Dedifferentiated amniotic fluid mesenchymal stem cell (primary cell): ENCODE measurements around the gene CFAP54.
A peak's percentile ranks its signal among the peaks of the same experiment; 100 is the strongest.
"Not testable (repeated sequence)": the region's sequence is repeated elsewhere in the genome, so short reads cannot be mapped to it uniquely, and the experiment has no call there.

Experiments
- DNase-seq: peaks from one replicate; pipeline ENCODE4 v3.0.0-alpha.2; 2016; ENCODE audit errors: extremely low spot score

Gene CFAP54

DNA sequence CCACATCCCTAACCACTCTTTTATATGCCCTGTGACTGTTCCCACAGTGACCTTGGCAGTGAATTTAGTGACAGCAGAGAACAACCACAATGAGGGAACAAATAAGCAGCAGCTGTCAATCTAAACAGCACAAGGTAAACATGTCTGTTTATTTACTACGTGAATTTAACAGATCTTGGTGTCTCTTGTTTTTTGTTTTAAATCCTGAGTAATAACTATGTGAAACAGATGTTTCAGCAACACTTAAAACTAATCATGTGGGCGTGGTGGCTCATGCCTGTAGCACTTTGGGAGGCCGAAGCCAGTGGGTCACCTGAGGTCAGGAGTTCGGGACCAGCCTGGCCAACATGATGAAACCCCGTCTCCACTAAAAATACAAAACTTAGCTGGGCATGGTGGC lies 17.0 kb upstream of the CFAP54 start:
- DNase-seq: no peak

DNA sequence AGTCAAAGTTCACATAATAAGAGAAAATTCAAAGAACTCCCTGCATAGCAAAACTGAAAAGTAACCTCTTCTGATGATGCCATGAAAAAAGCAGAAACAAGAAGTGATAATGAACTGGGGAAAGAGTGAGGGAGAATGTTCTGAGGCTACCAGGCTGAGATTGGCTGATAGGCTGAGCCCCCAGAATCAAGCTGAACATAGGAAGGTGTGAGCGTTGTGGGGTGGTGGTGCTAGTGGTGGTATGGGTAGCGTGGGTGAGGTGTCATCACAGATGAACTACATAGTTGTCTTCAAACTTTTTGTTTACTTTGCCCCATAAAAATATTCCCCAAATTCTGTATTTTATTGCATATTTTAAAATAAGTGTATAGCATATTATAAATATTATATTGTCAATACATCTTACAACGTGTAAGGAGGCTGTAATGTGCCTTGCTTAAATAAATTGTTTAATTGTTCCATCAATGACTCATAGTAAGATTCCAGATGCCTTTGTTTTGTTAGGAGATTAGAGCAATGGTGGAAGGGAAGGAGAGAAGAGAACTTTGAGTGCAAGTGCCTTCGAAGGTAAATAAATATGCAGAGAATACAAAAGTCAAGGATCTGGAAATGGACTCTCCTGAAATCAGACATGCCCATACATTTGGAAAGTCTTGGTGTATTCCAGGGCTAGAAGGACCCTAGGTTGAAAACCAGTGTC lies 15.8 kb upstream of the CFAP54 start:
- DNase-seq: no peak

DNA sequence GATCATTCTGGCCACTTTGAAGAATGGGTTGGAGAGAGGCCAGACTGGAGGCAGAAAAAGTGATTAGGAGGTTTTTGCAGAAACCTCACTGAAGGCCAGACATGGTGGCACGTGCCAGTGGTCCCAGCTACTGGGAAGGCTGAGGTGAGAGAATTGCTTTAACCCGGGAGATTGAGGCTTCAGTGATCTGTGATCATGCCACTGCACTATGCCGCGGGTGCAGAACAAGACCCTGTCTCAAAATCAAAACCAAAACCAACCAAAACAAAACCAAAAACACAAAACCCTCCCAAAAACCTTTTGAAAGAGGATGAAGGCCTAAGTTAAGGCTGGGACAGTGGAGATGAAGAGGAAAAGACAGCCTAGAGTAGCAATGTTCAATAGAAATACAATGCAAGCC lies 15.2 kb upstream of the CFAP54 start:
- DNase-seq: no peak

DNA sequence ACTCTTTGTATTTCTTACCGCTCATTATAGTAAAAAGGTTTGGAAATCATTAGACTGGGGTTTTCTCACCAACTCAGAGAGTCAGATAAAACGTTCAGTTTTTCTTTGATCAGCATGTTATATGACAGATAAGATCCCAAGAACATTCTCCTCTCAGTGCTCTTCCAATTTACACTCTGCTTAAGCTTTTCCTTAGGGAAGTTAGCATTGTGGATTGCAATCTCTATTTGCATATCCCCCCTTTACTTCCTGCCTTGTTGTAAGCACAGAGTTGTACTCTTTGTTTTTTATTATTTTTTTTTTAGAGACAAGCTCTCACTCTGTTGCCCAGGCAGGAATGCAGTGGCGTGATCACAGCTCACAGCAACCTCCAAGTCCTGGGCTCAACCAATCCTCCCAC lies 11.4 kb upstream of the CFAP54 start:
- DNase-seq: no peak

DNA sequence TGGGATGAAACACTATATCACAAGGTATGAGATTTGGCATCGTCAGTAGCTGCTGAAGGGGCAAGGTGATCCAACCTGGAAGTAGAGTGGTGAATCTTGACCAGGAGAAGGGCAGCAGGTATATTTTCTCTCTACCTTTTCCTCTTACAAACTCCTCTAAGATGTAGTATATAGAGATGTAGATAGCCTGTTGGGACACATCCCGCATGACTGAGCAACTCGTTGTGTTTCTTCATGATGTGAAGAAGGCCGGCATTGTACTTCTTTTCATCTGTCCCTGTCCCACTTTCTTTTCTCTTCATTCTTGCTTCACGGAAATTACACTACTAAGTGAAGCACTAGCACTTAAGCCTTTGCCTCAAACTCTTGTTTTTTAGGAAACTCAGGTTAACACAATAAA lies 7.3 kb upstream of the CFAP54 start:
- DNase-seq: no peak

DNA sequence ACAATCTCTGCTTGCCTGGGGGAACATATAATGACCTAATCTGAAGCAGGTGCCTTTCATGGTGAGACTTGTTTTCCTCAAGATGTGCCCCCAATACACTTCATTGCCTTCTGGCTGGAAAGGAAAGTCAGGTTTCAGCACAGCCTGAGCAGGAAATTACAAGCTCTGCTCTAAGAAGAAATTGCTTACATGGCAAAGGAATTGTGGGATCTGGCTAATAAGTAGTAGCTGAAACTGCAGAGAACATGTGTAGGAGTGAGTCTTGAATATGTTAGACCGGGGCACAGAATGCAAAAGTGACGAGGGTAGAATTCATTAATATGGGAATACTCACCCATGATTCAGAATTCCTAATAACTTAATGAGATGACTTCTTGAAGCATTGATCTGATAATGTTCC lies 6.3 kb upstream of the CFAP54 start:
- DNase-seq: no peak

DNA sequence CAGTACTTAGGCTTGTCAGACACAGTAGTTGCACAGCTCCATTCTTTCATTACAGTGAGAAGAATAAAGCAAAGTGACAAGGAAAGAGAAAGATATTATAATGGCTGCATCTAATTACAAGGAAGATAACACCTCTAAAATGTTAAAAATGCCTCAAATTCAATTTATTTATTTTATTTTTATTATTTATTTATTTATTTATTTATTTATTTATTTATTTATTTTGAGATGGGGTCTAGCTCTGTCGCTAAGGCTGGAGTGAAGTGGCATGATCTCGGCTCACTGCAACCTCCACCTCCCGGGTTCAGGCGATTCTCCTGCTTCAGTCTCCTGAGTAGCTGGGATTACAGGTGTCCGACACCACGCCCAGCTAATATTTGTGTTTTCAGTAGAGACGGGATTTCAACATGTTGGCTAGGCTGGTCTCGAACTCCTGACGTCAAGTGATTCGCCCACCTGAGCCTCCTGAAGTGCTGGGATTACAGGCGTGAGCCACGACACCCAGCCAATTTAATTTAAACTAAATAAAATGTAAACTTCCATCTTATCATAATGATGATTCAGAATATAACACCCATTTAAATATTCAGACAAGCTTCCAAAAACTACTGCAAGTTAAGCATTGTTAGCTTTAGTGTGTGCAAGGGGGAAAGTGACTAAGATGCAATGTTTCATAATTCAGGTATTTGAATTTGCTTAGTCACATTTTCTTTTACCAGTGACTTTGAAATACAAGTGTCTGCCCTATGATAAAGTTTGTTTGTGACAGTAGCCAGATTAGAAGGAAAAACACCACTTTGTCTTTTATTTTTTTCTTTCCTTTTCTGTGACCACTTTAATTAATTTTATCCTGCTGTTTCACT lies 2.4 kb upstream of the CFAP54 start:
- no peak for DNase-seq

DNA sequence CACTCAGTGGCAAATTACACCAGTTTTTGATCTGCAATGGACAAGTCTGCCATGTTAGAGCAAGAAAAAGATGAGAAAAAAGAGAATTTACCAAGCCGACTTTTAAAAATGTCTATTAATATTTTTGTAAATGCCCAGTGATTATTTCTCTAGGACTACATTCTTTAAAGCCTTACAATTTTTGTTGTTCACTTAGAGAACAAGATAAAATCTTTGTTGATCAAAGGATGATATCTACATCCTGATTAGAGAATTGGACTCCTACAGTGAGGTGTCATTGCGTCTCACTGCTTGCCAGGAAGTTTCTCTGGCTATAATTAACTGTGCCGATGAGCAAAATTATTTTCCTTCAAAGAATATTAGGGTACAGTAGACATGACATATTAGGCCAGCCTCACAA lies 1.7 kb upstream of the CFAP54 start:
- DNase-seq: no peak

DNA sequence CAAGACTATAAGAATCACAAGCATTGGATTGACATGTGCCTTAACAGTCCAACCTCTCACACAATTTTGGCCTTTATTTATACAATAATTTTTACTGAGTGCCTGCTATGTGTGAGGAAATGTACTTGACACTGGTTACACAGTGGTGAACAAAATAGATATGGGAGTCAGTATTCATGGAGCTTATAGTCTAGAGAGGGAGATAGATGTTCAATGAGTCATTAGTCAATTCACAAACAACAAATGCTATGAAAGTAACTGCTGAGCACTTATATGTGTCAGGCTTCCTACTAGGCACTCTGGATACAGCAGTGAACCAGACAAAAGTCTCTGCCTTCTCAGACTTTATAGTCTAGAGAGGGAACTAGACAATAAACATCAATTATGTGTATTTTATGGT lies 3.7 kb downstream of the CFAP54 start:
- DNase-seq: no peak

DNA sequence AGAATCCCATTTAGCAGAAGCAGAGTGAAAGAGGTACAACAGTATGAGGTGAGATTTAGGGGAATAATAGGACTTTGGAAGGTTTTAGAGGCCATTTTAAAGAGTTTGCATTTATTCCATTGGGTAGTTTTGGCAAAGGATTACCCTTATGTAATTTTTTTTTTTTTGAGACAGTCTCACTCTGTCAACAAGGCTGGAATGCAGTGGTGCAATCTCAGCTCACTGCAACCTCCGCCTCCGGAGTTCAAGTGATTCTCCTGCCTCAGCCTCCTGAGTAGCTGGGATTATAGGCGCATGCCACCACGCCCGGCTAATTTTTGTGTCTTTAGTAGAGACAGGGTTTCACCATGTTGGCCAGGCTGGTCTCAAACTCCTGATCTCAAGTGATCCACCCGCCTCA lies 4.8 kb downstream of the CFAP54 start:
- not testable (repeated sequence) for DNase-seq

DNA sequence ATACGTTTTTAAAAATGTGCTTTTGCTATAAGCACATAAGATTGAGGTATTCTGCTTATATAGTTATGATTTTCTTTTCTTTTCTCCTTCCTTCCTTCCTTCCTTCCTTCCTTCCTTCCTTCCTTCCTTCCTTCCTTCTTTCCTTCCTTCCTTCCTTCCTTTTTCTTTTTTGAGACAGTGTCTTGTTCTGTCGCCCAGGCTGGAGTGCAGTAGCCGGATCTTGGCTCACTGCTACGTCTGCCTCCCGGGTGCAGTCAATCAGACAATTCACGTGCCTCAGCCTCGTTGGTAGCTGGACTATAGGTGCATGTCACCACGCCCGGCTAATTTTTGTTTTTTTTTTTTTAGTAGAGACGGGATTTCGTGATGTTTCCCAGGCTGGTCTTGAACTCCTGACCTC lies 5.8 kb downstream of the CFAP54 start:
- DNase-seq: no peak

DNA sequence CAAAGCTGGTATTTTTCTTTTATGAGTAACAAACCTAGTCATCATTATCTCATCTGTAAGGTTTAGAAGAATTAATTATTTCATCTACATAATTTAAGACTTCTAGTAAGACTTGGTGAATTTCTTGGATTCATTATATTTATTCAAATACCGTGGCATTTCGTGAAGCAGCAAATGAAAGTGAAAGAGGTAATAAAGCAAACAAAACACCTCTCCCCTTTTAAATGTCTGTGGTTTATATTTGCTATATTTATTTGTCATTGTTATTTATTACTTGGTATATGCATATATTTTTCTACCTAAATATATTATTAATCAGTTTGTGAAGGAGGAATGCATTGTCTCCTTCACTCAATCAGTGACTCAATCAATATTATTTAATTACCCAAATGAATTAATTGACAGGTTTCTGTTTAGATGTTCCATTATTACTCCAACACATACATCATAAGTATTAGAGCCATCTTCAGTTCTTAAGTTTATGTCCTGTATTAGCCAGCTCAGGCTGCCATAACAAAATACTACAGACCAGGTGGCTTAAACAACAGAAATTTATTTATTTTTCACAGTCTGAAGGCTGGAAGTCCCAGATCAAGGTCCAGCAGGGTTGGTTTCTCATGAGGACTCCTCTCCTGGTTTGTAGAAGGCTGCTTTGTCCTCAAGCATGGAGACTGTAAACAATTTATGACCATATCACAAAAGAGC lies 6.6 kb downstream of the CFAP54 start:
- DNase-seq: no peak

DNA sequence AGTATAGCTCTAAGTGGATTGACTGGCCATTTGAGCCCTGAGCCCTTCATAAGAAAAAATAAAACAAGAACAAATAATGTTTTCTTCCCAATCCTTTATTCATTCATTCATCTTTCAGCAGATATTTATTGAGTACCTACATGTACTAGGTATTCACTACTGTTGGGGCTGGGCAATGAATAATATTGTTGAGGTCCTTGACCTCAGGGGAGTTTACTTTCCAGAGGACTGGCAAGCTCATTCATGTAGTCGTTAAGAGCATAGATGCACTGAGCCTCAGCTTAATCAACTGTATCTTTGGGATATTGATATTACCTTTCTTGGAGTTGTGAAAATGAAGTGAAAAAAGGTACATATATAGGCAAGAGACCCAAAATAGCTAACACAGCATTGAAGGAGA lies 7.6 kb downstream of the CFAP54 start:
- no peak for DNase-seq

DNA sequence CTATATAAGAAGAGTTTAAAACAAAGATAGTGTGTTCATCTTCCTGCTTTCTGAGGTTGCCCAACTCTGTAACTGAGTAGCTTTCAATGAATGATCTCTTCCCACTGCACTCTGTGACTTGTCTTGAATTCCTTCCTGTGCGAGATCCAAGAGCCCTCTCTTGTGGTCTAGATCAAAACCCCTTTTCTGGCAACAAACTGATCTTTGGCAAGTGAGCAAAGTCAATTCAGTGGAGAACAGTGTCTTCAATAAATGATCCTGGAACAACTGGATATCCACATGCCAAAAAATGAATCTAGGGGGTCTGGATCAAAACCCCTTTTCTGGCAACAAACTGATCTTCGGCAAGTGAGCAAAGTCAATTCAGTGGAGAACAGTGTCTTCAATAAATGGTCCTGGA lies 8.5 kb downstream of the CFAP54 start:
- no peak for DNase-seq

DNA sequence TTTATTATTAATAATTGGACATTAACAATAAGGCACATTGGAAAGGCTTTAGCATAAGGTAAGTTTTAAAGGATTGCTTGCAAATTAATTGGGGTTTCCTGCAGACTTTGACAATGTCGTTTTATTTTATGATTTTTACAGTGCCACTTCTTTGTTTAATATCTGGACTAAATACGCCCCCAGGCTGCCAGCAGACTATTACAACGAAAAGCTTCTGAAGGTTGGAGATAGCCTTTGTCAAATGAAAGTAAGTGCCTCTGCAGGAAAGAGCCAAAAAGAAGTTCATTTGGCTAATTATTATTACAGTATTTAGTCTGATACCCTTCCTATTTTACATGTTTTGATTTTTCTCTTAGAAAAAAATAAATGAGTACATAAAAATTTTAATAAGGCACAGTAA lies 11.3 kb downstream of the CFAP54 start:
- DNase-seq: no peak

DNA sequence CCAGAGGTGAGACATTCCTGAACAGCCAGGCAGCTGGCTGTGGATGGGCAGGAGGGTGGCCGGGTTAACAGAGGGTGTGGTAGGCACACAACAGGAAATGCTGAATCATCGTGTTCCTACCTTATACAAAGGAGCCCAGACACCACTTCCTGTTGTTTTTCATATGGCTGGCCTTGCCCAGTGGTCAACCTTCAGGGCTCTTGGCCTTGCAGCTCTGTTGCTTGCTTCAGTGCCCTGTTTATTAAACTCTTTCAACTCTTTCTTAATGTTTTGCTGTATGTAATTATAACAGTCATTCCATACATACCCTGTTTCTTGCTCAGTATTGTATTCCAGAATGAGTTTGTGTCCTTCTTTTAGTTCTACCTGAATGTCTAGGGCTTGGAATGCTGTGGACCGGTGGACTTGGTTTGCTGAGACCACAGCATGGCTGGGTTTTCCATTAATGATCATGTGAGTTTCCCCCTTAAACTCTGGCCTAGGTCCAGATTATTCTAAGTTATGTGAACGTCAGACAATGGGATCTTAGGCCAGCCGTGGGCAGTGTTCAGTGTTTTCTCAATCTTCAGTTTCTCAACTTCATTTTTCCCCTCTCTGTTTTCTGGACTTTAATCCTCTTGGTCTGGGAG lies 11.9 kb downstream of the CFAP54 start:
- no peak for DNase-seq

DNA sequence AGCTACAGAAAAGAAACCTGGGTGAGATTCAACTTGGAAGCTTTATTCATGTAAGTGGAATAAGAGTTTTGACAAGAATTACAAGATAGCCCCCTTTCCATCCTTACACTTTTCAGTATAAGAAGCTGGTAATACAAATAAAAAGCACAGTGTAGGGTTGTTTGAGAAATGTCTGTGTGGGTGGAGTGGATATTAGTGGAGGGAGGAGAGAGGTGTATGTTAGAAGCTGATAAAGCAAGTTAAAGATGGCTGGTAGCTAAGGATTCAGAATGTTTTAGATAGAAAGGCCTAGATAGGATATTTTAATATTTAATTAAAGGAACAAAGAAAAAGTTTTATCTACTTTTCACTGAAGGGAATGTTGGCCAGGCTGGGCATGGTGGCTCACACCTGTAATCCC lies 12.5 kb downstream of the CFAP54 start:
- DNase-seq: no peak

DNA sequence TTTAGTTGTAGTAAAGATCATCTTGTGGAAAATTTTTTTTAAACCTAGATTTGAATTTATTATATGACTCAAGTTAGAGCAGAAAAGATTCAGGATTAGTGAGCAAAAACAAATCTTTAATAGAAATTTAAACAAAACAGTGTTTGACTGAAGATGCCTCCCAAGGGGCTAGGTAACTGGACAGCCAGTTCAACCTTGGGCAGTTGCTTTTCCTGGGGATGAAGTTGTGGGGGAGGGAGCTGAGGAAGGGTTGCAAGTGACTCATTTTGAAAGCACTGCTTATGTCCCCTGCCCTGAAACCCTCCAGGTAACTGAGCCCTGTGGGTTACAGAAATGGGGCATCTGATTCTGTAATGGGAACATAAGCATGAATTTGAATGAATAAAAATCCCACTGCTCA lies 13.1 kb downstream of the CFAP54 start:
- DNase-seq: no peak

DNA sequence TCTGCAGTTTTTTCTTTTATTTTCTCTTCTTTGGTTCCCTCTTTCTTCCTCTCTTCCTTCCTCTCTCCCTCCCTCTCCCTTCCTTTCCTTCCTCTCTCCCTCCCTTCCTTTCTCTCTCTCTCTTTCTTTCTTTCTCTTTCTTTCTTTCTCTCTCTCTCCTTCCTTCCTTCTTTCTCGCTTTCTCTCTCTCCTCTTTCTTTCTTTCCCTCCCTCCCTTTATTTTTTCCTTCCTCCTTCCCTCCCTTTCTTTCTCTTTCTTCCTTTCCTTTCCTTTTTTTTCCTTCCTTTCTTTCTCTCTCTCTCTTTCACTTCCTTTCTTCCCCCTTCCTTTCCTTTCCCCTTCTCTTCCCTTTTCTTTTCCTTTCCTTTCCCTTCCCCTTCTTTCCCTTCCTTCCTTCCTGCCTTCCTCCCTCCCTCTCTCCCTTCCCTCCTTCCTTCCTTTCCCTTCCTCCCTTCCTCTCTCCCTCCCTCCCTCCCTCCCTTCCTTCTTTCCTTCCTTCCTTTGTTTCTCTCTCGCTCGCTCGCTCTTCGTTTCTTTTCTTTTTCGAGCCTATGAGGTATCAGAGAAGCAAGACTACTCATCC lies 13.7 kb downstream of the CFAP54 start:
- no peak for DNase-seq

DNA sequence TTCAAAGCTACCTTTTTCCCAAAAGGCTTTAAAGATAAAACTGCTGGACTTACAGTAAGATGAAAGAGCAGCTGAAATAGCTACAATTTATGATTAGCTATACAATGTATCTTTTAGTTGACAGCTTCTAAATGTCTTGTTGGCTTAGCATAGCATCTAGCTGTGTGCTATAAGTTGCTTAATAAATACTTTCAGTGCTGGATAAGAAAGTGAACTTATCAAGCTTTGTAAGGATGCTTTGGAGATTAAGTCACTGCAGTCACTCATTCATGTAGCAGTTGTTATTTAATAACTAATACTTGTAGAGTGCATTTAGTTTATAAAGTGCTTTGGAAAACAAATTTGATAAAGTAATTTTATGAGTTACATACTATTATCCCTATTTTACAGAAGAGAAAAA lies 14.6 kb downstream of the CFAP54 start:
- no peak for DNase-seq

DNA sequence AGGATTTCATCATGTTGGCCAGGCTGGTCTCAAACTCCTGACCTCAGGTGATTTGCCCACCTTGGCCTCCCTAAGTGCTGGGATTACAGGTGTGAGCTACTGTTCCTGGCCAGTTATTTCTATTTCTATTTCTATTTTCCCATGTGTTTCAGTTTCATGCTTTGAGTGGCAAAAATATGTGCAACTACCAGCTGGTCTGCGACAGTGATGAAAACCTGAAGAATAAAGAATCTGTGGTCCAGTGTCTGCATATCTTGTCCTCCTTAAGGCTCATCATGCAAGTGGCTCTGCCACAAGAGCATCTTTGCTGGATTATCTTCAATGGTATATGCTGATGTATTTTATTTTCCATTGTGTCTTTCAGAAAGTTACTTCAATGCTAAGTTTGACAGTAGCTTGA lies 17.4 kb downstream of the CFAP54 start:
- DNase-seq: no peak

DNA sequence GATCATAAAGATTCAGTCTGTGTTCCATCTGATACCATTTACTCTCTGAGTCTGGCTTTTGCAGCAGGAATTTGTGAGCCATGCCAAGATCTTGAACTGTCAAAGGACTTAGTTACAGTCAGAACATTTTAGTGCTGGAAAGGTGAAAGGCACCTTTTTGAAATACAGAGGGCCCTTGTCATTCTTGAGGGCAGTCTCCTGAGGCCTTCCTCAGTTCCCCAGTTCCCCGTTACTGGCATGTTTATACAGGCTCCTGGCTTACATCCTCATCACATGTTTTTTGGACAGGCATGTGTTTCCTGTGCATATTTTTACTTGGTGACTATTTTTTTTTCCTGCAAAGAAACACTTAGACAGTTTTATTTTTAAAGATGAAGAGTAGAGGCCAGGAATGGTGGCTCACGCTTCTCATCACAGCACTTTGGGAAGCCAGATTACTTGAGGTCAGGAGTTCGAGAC lies 21.0 kb downstream of the CFAP54 start:
- DNase-seq: peak; percentile 38
